HG03457 (cell line): ENCODE results near the gene EPHA10.
"Not testable (repeated sequence)": the region's sequence is repeated elsewhere in the genome, so short reads cannot be mapped to it uniquely, and the experiment has no call there.

ENCODE experiments used
- ATAC-seq: cut with Tn5 transposase; IDR thresholded peaks from one replicate; pipeline ENCODE4 v1.9.1; 2021; ENCODE audit warnings: moderate number of reproducible peaks; ENCODE audit not compliant: unreplicated experiment

Gene EPHA10

DNA sequence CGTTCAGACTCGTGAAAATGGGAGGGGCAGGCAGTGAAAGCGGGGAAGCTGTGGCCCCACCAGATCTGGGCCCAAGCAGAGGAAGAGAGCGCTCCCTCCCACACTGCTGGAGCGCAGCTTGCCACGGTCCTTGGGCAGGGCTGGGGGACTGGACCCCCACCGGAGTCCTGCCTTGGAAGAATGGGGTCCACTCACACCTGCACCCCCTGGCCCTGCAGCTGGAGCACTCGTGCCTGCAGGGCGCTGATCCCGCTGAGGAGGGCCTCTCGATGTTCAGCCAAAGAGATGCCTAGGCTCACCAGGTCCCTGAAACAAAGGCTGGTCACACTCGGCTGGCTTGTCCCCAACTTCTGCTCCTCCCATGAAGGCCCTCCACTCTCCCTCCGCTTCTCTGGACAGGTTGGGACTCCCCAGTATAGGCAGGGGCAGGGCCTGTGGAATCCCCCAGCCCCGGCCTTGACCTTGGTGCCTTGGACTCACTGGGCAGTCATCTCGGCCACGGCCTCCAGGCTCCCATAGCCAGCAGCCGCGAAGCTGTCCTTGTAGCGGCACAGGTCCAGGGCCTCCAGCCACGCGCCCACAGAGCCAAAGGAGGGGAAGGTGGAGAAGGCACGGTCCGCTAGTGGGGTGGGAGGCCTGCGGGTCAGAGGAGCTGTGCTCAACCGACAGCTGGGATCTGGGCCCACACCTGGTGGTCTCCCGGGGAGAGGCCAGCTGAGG is 46.6 kb downstream of the EPHA10 start:
- ATAC-seq, result no peak

DNA sequence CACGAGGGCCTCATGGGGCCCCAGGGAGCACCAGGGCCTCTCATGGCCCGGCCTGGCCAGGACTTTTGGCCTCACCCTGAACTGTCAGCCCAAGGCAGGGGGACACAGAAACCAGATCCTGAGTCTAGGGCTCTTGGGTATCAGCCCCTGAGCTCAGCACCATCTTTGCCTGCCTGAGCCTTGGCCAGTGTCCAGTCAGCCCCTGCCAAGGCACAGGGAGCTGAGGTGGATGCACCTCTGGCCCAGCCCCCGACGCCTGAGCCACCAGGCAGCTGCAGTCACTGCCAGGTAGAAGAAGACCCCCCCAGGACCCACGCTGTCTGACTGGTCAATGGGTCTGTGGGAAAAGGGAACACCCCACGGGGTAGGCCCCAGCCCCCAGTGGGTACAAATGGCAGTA is 47.3 kb downstream of the EPHA10 start:
- ATAC-seq, result no peak

DNA sequence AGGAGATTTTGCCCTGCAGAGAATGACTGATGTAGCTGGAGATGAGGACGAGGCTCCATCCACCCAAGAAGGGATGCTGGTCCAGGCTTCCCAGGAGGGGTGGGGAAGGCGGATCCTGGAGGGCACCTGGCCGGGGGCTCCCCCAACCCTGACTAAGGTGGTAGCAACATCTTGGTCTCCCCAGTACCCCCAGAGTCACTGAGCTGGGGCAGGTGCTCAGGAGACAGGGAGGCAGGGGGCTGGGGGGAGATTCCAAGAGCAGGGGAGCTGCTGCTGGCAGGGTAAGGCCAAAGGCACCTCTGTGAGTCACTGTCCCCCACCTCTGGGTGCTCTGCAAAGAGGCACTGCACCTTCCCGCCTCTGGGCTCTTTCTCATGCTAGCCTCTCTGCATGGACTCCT is 48.6 kb downstream of the EPHA10 start:
- ATAC-seq, result no peak

DNA sequence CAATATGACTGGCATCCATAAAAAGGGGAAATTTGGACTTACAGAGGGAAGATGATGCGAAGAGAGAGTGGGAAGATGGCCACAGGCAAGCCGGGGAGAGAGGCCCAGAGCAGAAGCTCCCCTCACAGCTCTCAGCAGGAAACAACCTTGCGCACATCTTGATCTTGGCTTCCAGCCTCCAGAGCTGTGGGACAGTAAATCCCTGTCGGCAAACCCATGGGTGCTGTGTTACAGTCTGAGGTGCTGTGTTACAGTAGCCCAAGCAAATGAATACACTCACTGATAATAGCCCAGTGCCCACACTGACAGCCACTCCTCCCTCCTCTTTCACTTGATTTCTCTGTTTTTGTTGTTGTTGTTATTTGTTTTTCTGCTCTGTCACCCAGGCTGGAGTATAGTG is 50.2 kb downstream of the EPHA10 start:
- no peak for ATAC-seq

DNA sequence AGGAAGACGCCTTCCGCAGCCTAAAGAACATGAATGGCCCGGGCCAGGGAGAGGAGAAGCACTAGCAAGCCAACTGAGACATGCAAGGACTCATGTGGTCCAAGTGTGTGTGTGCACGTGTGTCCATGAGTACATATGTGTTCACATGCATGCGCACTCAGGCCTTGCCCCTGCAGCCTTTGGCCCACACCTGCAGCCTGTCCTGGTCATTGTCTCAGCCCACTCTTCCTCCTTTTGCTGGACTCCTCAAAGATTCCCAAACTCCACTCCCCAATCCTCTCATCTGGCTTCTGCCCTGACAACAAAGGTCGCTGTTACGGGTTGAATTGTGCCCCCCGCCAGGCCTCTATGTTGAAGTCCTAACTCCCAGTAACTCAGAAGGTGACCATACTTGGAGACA is 50.7 kb downstream of the EPHA10 start:
- no peak for ATAC-seq

DNA sequence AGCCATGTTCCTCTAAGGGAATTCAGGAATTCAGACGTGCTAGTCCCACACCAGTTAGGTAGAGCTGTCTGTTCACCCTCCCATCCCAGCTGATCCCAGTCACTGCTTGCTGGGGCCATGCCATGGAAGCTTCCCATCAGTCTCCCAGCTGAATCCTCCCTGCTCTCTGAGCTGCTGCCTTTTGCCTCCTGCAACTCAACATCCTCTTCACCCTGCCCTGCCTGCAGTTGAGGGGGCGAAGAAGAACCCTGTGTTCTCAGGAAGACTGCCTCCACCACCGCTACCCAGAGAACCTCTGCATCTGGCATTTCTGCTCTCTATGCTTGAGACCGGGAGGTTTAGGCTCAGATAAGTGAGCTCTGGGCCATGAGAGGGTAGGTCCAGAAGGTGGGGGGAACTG is 56.4 kb downstream of the EPHA10 start:
- no peak for ATAC-seq

DNA sequence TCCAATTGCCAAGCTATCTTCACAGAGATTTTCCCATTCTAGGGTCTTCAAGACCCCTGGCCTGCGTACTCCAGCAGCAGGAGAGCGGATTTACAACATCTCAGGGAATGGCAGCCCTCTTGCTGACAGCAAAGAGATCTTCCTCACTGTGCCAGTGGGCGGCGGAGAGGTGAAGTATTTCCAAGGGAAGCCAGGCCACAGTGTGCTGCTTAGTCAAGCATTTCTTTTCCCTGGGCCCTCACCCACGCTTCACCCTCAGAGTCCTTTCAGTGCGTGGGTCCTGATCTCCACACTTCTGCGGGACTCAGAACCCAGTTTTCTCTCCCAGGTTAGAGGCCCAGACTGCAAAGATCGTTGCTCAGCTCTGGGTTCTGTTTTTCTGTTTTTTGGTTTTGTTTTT is 59.5 kb downstream of the EPHA10 start:
- no peak for ATAC-seq

DNA sequence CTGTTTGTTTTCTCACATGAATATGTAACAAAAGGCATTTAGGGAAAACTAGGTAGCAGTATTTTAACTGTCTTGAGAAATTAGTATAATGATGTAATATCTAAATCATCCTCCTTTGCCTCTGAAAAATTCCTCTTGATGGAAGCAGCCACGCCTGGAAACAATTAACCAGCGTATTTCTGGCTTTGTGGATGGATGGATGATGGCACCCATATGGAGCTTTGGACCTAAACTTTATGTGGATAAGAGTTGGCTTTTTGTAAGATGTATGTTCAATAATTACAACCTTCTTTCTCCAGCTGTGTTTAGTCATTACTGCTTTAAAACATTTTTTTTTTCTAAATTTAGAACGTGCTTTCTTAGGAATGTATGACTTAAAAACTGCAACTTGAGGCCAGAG is 60.0 kb downstream of the EPHA10 start:
- ATAC-seq, result no peak

DNA sequence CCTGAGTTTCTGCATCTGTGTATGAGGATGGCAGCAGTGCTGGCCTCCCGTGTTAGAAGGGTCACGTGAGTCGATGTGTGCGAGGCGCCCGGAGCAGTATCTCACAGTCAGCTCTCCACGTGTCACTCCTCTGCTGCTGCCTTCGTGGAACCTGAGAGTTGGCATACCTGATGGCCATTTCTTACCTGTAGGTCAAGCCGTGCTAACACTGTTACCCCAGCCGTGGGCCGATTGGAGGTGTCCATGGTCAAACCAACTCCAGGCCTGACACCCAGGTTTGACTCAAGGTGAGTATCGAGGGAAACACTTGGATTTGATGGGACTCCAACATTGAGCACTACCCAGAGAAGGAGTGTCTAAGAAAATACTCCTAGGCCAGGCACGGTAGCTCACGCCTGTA is 61.9 kb downstream of the EPHA10 start:
- ATAC-seq, result no peak

DNA sequence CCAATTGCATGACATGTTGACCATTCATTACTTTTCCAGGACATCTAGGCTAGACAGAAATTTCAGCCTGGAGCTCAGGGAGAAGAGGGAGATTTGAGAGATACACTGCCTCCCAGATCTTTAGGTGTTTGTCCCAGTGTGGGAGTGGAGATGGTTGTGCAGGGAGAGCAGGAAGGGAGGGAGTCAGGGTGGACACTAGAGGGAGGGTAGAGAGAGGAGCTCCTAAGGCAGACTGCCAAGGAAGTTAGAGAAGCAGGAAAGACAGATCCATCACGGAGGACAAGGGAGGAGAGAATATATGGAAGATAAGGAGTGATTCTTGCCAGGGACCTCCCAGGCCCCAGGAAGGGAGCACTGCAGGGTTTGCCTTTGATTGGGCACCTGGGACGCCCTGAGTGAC is 63.9 kb downstream of the EPHA10 start:
- ATAC-seq, result no peak

DNA sequence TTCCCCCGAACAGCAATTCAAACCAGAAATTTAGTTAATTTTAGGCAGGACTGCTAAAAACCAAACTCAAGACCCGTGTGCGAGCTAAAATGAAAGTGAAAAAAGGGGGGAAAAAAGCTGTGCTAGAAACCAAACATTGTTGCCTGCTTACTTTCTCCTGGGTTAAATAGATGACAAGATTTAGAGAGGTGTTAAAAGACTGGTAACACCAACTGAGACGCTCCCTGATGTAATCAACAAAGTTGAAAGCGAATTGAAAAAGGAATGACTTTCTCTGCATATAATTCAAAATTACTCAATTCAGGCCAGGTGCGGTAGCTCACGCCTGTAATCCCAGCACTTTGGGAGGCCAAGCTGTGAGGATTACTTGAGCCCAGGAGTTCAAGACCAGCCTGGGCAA is 65.8 kb downstream of the EPHA10 start:
- ATAC-seq, result no peak

DNA sequence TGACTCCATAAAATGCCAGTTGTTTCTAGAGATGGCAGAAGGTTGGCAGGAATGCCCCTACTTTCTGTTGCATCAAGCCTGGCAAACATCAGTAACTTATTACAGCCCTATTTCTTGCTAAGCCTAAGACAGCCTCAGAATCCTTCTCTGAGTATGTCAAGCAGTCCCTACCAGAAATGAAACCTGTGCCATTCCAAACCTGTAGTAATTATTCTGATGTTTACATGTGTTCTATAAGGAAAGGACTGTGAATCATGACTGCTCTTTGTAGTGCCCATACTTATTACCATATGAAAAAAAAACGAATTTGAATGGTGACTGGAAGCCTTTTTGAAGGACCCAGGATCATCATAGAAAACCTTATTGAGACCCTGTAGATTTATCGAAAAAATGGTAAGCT is 67.2 kb downstream of the EPHA10 start:
- no peak for ATAC-seq

DNA sequence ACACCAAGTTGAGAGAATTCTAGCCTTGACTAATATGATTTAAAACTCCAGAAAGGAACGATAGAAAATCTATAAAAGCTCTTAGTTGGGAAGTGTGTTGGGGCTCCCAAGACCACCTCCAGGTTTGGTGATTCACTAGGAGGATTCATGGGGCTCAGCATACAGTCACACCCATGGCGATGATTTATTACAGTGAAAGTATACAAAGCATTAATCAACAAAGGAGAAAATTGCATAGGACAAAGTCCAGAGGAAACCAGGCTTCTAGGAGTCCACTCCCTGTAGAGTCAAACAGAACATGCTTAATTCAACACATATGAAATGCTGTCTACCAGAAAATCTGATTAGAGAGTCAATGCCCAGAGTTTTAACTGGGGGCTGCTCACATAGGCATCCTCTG is 67.8 kb downstream of the EPHA10 start:
- ATAC-seq, result no peak

DNA sequence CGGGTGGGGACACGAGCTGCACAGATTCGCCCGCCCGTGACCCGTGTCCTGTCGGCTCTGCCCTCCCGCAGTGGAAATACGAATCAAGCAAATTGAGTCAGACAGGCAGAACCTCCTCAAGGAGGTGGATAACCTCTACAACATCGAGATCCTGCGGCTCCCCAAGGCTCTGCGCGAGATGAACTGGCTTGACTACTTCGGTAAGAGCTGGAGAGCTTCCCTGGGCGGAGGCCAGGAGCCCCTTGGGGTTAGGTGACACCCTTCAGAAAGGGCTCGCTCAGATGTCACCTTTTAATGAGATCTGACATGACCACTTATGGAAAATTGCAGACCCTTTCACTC is 72.1 kb downstream of the EPHA10 start:
- ATAC-seq, result no peak

DNA sequence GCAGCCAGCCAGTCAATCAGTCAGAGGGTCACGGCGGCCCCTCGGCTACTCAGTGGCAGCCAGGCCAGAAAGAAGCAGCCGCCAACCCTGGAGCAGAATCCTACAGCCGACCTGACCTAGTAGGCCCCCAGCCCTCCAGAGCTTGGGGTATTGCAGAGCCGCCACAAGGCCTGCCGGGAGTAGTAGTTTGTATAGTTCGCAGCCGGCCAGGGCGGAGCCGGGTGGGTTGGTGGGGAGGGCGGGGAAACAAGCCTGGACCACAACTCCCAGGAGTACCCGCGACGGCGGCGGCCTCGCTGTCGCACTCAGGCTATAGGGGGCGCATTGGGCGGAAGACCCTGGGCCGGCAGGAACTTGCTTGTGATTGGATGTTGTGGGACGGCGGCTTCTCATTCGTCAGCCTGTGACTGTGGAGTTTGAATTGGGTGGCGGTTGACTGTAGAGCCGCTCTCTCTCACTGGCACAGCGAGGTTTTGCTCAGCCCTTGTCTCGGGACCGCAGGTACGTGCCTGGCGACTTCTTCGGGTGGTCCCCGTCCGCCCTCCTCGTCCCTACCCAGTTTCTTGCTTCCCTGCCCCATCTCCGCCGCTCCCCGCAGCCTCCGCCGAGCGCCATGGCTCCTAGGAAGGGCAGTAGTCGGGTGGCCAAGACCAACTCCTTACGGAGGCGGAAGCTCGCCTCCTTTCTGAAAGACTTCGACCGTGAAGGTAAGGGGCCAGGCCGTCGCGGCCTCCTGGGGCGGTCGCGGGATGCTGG is 72.7 kb downstream of the EPHA10 start, which contains the start of gene CDCA8:
TSS of gene CDCA8 (plus strand) at position 439 of the 756 bp plus-strand sequence. CDS start at position 614, 175 bp downstream.
- ATAC-seq, result peak; percentile 75

DNA sequence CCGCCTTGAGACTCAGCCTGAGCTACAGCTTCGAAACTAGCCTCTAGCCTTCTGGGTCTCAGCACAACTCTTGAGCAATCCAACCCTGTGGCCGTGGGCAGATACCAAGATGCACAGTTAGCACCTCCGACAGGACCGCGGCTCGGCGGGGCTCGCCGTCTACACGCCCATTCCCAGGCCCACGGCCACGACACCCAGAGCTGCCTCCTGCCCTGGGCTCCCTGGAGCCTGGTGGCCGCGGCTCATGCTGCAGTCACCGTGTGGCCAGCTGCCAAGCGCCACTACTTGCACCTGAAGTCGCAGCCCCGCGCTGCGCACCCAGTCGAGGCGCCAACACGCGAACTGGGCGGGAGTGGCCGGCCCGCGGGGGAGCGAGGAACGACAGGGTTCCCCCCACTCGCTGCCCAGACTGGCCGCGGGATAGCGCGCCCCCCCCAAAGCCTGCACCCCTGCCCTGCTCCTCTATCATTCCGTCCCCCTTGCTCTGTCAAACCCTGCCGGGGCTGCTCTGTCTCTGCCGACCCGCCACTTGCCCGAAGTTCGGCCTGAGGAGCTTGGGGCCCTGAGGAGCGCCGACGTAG is 73.3 kb downstream of the EPHA10 start:
- ATAC-seq, result no peak

DNA sequence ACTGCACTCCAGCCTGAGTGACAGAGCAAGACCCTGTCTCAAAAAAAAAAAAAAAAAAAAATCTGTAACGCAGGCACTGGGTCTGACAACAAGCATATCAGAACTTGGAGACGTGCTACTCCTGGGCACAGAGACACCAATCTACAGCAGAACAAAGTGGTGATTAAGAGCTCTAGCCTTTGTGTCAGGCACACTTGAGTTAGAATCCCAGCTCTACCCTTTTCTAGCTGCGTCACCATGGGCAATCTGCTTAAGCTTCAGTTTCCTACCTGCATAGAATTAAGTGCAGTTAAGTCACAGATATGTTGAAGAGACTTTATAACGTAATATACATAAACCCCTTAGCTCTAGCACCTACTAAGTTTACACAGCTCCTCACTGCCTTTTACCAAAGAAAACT is 76.0 kb downstream of the EPHA10 start:
- ATAC-seq, result no peak

DNA sequence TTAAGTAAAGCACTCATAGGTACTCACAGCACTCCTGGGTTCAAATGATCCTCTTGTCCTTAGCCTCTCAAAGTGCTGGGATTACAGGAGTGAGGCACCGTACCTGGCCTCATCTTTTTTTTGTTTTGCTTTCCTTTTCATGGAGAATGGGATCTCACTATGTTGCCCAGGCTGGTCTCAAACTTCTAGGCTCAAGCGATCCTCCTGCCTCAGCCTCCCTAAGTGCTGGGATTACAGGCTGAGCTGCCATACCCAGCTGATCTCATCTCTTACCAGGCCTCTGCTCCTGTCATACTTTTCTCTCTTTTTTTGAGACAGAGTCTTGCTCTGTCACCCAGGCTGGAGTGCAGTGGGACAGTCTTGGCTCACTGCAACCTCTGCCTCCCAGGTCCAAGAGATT is 77.2 kb downstream of the EPHA10 start:
- not testable (repeated sequence) for ATAC-seq

DNA sequence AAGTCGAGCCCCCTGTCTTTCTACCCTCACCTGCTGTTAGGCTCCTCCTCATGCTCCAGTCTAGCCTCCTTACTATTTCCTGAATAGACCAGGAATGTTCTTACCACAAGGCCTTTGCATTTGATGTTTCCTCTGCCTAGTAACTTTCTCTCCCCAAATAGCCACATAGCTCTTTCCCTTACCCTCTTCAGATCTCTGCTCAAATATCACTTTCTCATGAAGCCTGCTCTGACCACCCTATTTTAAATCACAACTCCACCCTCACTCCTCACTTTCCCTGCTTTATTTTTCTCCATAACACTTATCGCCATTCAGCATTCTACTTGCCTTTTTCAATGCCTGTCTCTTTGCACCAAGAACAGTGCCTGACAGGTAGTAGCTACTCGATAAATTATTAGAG is 79.2 kb downstream of the EPHA10 start:
- no peak for ATAC-seq

DNA sequence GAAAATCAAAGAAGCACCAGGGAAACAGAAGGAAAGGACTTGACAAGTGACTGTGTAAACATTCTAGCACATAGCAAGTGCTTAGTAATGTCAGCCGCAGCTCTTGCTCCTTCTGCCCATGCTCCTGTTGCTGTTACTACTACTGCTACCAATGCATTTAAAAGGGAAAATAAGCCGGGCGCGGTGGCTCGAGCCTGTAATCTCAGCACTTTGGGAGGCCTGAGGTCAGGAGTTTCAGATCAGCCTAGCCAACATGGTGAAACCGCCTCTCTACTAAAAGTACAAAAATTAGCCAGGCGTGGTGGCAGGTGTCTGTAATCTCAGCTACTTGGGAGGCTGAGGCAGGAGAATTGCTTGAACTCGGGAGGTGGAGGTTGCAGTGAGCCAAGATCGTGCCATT is 80.7 kb downstream of the EPHA10 start:
- ATAC-seq, result not testable (repeated sequence)

DNA sequence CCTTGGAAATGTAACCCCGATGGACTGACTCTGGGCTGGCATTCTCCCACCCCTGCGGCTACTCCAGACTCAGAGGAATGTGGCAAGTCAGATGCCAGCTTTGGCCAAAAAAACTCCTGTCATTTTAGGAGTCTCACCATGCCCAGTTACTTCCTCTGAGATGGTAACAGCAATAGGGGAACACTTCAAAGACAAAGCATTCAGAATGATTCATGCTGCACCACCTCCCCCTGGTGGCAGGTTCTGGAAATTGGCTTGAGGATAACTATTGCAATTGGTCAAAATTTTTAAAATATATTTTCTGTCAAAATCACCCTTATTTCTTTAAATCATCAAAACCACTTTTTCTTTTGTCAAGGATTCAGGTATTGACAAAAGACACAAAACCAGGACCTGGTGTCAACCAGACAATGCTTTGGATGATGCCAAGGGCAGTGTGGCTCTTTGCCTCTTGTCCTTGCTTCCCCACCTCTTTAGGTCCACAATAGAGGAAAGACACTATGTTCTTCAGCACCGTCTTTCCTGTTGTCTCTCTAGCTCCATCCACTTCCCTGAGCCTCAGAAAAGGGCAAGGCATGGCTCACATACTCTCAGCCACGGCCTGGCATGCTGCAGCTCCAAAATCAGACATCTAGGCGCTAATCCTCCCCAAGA is 82.5 kb downstream of the EPHA10 start:
- no peak for ATAC-seq

DNA sequence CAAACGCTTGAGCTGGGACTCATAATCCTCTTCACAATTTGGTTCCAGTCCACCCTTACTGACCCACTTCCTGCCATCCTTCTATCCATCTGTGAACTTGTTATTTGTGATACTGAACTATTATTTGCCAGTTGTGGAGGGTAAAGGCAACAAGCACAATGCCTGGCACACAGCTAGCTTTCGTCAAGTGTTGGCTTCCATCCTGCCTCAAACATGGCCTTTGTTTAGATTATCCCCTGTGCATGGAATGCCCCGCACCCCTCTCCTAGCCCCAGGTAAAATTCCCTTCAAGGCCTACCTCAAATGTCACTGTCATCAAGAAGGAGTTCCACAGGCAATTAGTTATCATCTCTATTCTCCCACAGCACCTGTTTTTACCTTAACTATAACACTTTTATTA is 84.0 kb downstream of the EPHA10 start:
- no peak for ATAC-seq
